Activated T-helper 1 cell treated with anti-CD3 and anti-CD28 coated beads, Interleukin-12 subunit alpha, Interleukin-12 subunit beta, Interleukin-2, Interleukin-4 antibody, amounts not matched to agents 30 ng/mL and 10 ng/mL and 1 ng/mL, durations not matched to agents 14 hours and 24 hours and 36 hours (primary cell): ENCODE data around the gene ANO8. TPM values are rescaled to one million over a fixed set of nuclear protein-coding genes. Genes with fewer than 3 reads are reported as not detected.
"Not testable (repeated sequence)": the region's sequence is repeated elsewhere in the genome, so short reads cannot be mapped to it uniquely, and the experiment has no call there.

Source experiments
- DNase-seq: peaks from one replicate; pipeline ENCODE4 v3.0.0; 2021; ENCODE audit warnings: low spot score
- H3K27ac Mint-ChIP-seq: one replicate; pipeline ENCODE4 v1.8.0; 2021; ENCODE audit warnings: mild to moderate bottlenecking, mixed read lengths
- H3K27me3 Mint-ChIP-seq: one replicate; pipeline ENCODE4 v1.8.0; 2022; ENCODE audit warnings: mild to moderate bottlenecking, moderate library complexity, mixed read lengths; ENCODE audit not compliant: insufficient read depth
- H3K36me3 Mint-ChIP-seq: one replicate; pipeline ENCODE4 v1.8.0; 2021; ENCODE audit warnings: low read depth, mixed read lengths
- H3K4me1 Mint-ChIP-seq: one replicate; pipeline ENCODE4 v1.8.0; 2021; ENCODE audit warnings: low read depth, mixed read lengths
- H3K4me3 Mint-ChIP-seq: one replicate; pipeline ENCODE4 v1.8.0; 2021; ENCODE audit warnings: mild to moderate bottlenecking, moderate library complexity, mixed read lengths
- H3K9me3 Mint-ChIP-seq: one replicate; pipeline ENCODE4 v1.8.0; 2021; ENCODE audit warnings: mixed read lengths
- intact Hi-C: fragments of 100-400 bp; cut with micrococcal nuclease; formaldehyde crosslinking; loops from one replicate; pipeline ENCODE4 v1.15.1; 2024
- total RNA-seq: library from RNA; stranded (reverse); gene quantifications from 2 replicates; pipeline ENCODE4 v1.2.3, GENCODE V29; 2022

Gene ANO8
- total RNA-seq: 6.6 and 7.4 TPM in 2 replicates

DNA sequence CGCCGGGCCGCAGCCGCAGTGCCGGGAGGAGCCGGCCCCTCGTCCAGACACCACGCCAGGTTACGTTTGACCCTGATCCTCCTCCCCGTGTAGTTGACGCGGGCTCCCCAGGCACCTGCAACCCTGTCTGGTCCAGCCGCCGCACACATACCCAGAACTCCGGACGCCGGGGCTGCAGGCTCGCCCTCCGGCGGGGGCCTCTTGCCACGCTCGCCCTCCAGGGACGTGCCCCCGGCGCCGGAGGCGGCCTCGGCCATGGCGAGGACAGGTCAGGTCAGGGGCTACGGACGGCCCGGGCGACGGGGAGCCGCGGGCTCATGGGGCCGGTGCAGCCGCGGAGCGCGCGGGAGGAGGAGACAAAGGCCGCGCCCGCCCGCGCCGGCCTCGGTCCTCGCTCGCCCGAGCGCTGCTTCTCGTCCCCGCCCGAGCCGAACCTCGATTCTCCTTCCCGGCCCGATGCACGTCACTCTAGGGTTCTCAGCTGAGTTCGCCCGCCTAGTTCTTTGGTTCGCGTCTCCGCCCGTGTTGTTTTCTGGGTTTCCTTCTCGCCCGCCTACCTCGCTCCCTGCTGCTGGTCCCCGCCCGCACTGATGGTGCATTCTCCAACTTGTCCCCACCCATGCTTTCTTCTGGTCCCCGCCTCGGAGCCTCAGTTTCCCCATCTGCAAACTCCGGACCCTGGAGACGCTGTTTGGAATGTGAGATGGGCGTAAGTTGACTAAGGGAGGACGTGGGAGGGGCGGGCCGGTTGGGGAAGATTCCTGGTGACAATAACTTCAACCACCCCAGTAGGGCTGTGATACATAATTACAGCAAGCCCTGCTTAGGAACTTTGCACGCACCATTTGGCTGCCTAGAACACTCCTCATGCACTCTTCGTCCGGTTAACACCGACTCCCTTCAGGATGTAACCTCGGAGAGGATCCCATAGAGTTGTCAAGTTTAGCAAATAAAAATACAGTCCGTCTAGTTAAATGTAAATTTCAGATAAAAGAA is at the start of gene ANO8:
ANO8 (minus strand) TSS at position 442 of the 996 bp plus-strand sequence; CDS start at position 257, 185 bp downstream.
- peaks cover 9% of the 10 kb centered on the region for H3K27me3 Mint-ChIP-seq
- peak within 1 kb of the TSS; percentile 87 for H3K4me3 Mint-ChIP-seq
- peak; percentile 94 for DNase-seq
- peaks cover 21% of the 10 kb centered on the region for H3K4me1 Mint-ChIP-seq
- H3K27ac Mint-ChIP-seq: peak within 1 kb of the TSS; percentile 76
- H3K36me3 Mint-ChIP-seq: peaks cover 9% of the 10 kb centered on the region
- H3K9me3 Mint-ChIP-seq: no peaks in the 10 kb centered on the region
- intact Hi-C loops: loop anchor here (1.0 kb wide), 2 partner anchors 67 to 71 kb away; partner anchors contain the start of genes BABAM1 and BST2

DNA sequence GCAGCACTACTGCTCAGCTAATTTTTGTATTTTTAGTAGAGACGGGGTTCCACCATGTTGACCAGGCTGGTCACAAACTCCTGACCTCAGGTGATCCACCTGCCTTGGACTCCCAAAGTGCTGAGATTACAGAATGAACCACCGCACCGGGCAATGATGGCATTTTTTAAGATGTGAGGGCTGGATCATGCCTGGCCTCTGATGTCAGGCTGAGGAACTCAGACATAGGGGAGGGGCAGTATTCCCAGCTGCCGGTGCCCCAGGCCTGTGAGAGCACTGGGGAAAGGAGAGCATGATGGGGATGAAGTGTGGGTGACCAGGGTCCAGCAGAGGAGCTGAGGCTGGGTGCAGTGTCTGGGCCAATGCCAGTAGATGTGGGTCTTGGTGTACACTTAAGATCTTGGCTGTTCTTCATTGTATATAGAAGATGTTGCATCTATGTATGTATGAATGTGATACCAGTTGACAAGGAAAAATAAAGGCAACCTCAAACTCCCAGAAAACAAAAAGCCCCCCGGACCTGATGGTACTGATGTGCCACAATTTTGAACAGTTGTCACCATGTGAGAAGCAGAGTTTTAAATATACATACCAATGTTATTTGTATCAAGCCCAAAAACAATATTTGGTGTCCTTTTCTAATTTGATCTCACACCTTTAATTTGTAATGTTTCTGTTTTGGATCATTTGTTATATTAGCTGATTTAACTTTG is 45.9 kb upstream of the ANO8 start:
- no peak overlapping the region for H3K27ac Mint-ChIP-seq
- no peaks in the 10 kb centered on the region for H3K27me3 Mint-ChIP-seq
- no peaks in the 10 kb centered on the region for H3K36me3 Mint-ChIP-seq
- intact Hi-C loops: loop anchor here (10.0 kb wide), 1 partner anchor 316 kb away; no protein-coding TSS in a partner anchor
- H3K4me1 Mint-ChIP-seq: peaks cover 5% of the 10 kb centered on the region
- no peak for DNase-seq
- no peak overlapping the region for H3K4me3 Mint-ChIP-seq
- peaks cover 3% of the 10 kb centered on the region for H3K9me3 Mint-ChIP-seq

GRCh38 chr19:17379221-17379631 is 44.6 kb upstream of the ANO8 start:
- DNase-seq: no peak
- peaks cover 5% of the 10 kb centered on the region for H3K4me1 Mint-ChIP-seq
- no peaks in the 10 kb centered on the region for H3K27me3 Mint-ChIP-seq
- peaks cover 3% of the 10 kb centered on the region for H3K9me3 Mint-ChIP-seq
- intact Hi-C loops: no loop called here
- H3K4me3 Mint-ChIP-seq: no peak overlapping the region
- H3K27ac Mint-ChIP-seq: no peak overlapping the region
- no peaks in the 10 kb centered on the region for H3K36me3 Mint-ChIP-seq

GRCh38 chr19:17378271-17378670 is 43.6 kb upstream of the ANO8 start:
- H3K4me3 Mint-ChIP-seq: no peak overlapping the region
- H3K27me3 Mint-ChIP-seq: no peaks in the 10 kb centered on the region
- intact Hi-C loops: no loop called here
- no peaks in the 10 kb centered on the region for H3K36me3 Mint-ChIP-seq
- peaks cover 5% of the 10 kb centered on the region for H3K4me1 Mint-ChIP-seq
- H3K27ac Mint-ChIP-seq: no peak overlapping the region
- DNase-seq: no peak
- H3K9me3 Mint-ChIP-seq: peaks cover 3% of the 10 kb centered on the region

- H3K4me1 Mint-ChIP-seq: no peaks in the 10 kb centered on the region
- intact Hi-C loops: no loop called here
- no peak within 1 kb of the TSS for H3K4me3 Mint-ChIP-seq
- peaks cover 3% of the 10 kb centered on the region for H3K9me3 Mint-ChIP-seq
- no peaks in the 10 kb centered on the region for H3K36me3 Mint-ChIP-seq
- no peak for DNase-seq
- no peak within 1 kb of the TSS for H3K27ac Mint-ChIP-seq
- H3K27me3 Mint-ChIP-seq: no peaks in the 10 kb centered on the region
Measured at GRCh38 chr19:17376935-17377600, 42.4 kb upstream of the ANO8 start, which contains the start of gene PLVAP. TSS of gene PLVAP (minus strand) at chr19:17377342. CDS start at chr19:17377288, 54 bp downstream.

DNA sequence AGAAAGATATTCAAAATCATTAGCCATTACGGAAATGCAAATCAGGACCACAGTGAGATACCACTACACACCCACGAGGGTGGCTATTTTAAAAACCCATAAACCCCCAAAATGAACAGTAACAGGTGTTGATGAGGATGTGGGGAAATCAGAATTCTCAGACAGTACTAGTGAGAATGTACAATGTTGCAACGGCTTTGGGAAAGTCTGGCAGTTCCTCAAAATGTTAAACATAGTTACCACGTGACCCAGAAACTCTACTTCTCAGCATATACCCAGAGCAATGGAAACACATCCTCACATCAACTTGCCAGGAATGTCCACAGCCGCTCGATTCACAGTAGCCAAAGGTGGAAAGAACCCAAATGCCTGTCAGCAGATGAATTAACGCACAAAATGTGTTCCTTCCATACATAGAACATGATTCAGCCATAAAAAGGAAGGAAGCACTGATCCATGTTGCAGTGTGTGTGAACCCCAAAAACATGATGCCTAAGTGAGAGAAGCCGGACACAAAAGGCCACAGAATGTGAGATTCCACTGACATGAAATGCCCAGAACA is 35.5 kb upstream of the ANO8 start:
- H3K27ac Mint-ChIP-seq: no peak overlapping the region
- DNase-seq: no peak
- no peak overlapping the region for H3K4me3 Mint-ChIP-seq
- no peaks in the 10 kb centered on the region for H3K9me3 Mint-ChIP-seq
- H3K27me3 Mint-ChIP-seq: peaks cover 3% of the 10 kb centered on the region
- H3K4me1 Mint-ChIP-seq: no peaks in the 10 kb centered on the region
- H3K36me3 Mint-ChIP-seq: no peaks in the 10 kb centered on the region
- intact Hi-C loops: no loop called here

GRCh38 chr19:17365361-17365760 is 30.7 kb upstream of the ANO8 start:
- no peaks in the 10 kb centered on the region for H3K9me3 Mint-ChIP-seq
- H3K27me3 Mint-ChIP-seq: peaks cover 5% of the 10 kb centered on the region
- H3K27ac Mint-ChIP-seq: no peak overlapping the region
- intact Hi-C loops: no loop called here
- H3K36me3 Mint-ChIP-seq: no peaks in the 10 kb centered on the region
- H3K4me3 Mint-ChIP-seq: no peak overlapping the region
- no peak for DNase-seq
- no peaks in the 10 kb centered on the region for H3K4me1 Mint-ChIP-seq

DNA sequence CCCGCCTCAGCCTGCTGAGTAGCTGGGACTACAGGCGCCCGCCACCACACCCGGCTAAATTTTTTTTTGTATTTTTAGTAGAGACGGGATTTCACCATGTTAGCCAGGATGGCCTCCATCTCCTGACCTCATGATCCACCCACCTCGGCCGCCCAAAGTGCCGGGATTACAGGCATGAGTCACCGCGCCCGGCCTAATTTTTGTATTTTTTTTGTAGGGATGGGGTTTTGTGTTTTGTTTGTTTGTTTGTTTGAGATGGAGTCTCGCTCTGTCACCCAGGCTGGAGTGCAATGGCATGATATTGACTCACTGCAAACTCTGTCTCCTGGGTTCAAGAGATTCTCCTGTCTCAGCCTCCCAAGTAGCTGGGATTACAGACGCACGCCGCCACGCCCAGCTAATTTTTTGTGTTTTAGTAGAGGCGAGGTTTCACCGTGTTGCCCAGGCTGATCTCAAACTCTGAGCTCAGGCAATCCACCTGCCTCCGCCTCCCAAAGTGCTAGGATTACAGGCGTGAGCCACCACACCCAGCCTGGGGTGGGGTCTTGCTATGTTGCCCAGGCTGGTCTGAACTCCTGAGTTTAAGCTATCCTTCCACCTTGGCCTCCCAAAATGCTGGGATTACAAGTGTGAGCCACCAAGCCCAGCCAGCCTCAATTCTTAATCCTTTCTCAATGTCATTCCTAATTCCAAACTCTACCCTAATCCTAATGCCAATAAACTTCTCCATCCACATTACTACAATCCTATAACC is 29.4 kb upstream of the ANO8 start:
- H3K27me3 Mint-ChIP-seq, H3K4me3 Mint-ChIP-seq, DNase-seq, H3K4me1 Mint-ChIP-seq, intact Hi-C loops, H3K9me3 Mint-ChIP-seq, H3K36me3 Mint-ChIP-seq, H3K27ac Mint-ChIP-seq: not testable (repeated sequence)

GRCh38 chr19:17359905-17360800 is 25.5 kb upstream of the ANO8 start:
- no peaks in the 10 kb centered on the region for H3K4me1 Mint-ChIP-seq
- no peak for DNase-seq
- H3K27ac Mint-ChIP-seq: no peak overlapping the region
- peaks cover 5% of the 10 kb centered on the region for H3K27me3 Mint-ChIP-seq
- H3K4me3 Mint-ChIP-seq: no peak overlapping the region
- no peaks in the 10 kb centered on the region for H3K36me3 Mint-ChIP-seq
- H3K9me3 Mint-ChIP-seq: no peaks in the 10 kb centered on the region
- intact Hi-C loops: no loop called here

- Mint-ChIP-seq H3K4me1 (no peaks in the 10 kb centered on the region), H3K36me3 (no peaks in the 10 kb centered on the region), H3K4me3 (no peak overlapping the region), H3K27me3 (peaks cover 5% of the 10 kb centered on the region), H3K27ac (no peak overlapping the region), H3K9me3 (no peaks in the 10 kb centered on the region)
- DNase-seq: no peak
- intact Hi-C loops: no loop called here
Measured at GRCh38 chr19:17358395-17358794, 23.7 kb upstream of the ANO8 start.

DNA sequence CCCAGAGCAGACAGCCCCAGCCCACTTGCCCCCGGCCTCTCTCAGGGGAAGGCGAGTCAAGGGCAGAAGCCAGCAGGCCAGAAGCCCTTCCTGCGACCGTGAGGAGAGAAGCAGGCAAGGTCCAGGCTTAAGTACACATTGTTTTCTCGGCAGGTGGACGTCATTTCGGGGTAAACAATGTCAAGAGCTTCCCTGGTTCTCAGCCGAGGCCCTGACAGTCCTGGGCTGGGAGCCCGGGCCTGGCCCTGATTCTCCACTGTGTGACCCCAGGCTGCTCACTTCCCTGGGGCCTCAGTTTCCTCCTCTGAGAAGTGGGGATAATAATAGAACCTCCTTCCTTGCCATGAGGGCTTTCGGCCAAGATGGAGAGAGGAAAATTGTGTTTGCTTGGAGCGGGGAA is 23.1 kb upstream of the ANO8 start:
- H3K27ac Mint-ChIP-seq: no peak overlapping the region
- DNase-seq: no peak
- intact Hi-C loops: no loop called here
- H3K4me3 Mint-ChIP-seq: no peak overlapping the region
- no peaks in the 10 kb centered on the region for H3K36me3 Mint-ChIP-seq
- no peaks in the 10 kb centered on the region for H3K9me3 Mint-ChIP-seq
- H3K4me1 Mint-ChIP-seq: no peaks in the 10 kb centered on the region
- peaks cover 8% of the 10 kb centered on the region for H3K27me3 Mint-ChIP-seq
